Testis (tissue), 3 donors: ENCODE measurements around the gene KY. TPM values are rescaled to one million over a fixed set of nuclear protein-coding genes. Genes with fewer than 3 reads are reported as not detected.

Experiments
- DNase-seq: peaks from one replicate; pipeline ENCODE4 v3.0.0-alpha.2; 2019
- H3K27ac ChIP-seq, 2 donors: fragments of 200-600 bp; sonication (generic); one replicate each; pipeline ENCODE4 v1.5.1; 2019
- H3K27me3 ChIP-seq: fragments of 200-600 bp; sonication (generic); one replicate; pipeline ENCODE4 v1.5.1; 2019
- H3K36me3 ChIP-seq: fragments of 200-600 bp; sonication (generic); one replicate; pipeline ENCODE4 v1.5.1; 2017; ENCODE audit warnings: low read depth; ENCODE audit errors: missing control alignments
- H3K4me1 ChIP-seq: fragments of 200-600 bp; sonication (generic); one replicate; pipeline ENCODE4 v1.5.1; 2019
- H3K4me3 ChIP-seq, 2 donors: fragments of 200-600 bp; sonication (generic); one replicate each; pipeline ENCODE4 v1.5.1; 2017 to 2019
- H3K9me3 ChIP-seq: fragments of 200-600 bp; sonication (generic); one replicate; pipeline ENCODE4 v1.5.1; 2017
- CTCF ChIP-seq, 3 experiments: fragments of 450-650 bp in 2 of 3; fragments of 200-600 bp in 1 of 3; sonication (generic) in 1 of 3; IDR thresholded peaks; one replicate each; pipeline ENCODE4 v1.5.1; 2016 to 2019; ENCODE audit warnings: antibody characterized with exemption in 3 of 3, mild to moderate bottlenecking in 2 of 3, moderate library complexity in 1 of 3
- POLR2A ChIP-seq: fragments of 450-650 bp; IDR thresholded peaks from one replicate; pipeline ENCODE4 v1.6.1; 2017; ENCODE audit warnings: antibody characterized with exemption, mild to moderate bottlenecking, moderate library complexity
- WGBS, 2 donors: methylation state at CpG; one replicate each; pipeline ENCODE4 v1.1.5; 2018; 5-methylcytosine and 5-hydroxymethylcytosine counted together
- intact Hi-C: fragments of 100-400 bp; cut with DNase I; formaldehyde crosslinking; loops from one replicate; pipeline ENCODE4 v1.15.1; 2023; ENCODE audit warnings: low total_unique reads
- polyA plus RNA-seq: library from polyadenylated mRNA; stranded (reverse); fragments of 350-450 nt; fragmentation: Illumina TruSeq; extraction: RNeasy Lipid Tissue Mini Kit (QIAGEN cat#74804); gene quantifications from one replicate; pipeline ENCODE4 v1.2.3, GENCODE V29; 2014; ENCODE audit warnings: low read depth, low replicate concordance; ENCODE audit not compliant: insufficient read depth
- total RNA-seq, 2 donors: library from RNA; depleted of rRNA; stranded (reverse); fragments of >200 nt; gene quantifications; one replicate each; pipeline ENCODE4 v1.2.3, GENCODE V29; 2016

KY gene
- total and polyA plus RNA-seq, 3 donors from 2014 or later = 0.37 to 2.4 (median 0.71) TPM

- TF ChIP-seq CTCF (IDR thresholded peaks at IDR 0.05) (no peak), POLR2A (no peak)
- intact Hi-C loops = no loop called here
- DNase-seq = no peak
- Histone ChIP-seq H3K27ac (no peak overlapping the region), H3K4me1 (no peaks in the 10 kb centered on the region), H3K4me3 (no peak overlapping the region), H3K36me3 (no peaks in the 10 kb centered on the region), H3K27me3 (no peaks in the 10 kb centered on the region), H3K9me3 (no peaks in the 10 kb centered on the region)
- 83 to 92% methylated on average over 3 of the region's 3 CpGs for WGBS, 2 donors
Measured at GRCh38 chr3:134675726-134676256, 25.0 kb upstream of the KY start.

GRCh38 chr3:134672571-134672970 lies 21.7 kb upstream of the KY start:
- TF ChIP-seq CTCF (IDR thresholded peaks at IDR 0.05) (no peak), POLR2A (no peak)
- Histone ChIP-seq H3K36me3 (no peaks in the 10 kb centered on the region), H3K27me3 (no peaks in the 10 kb centered on the region), H3K27ac (no peak overlapping the region), H3K9me3 (no peaks in the 10 kb centered on the region), H3K4me3 (no peak overlapping the region), H3K4me1 (no peaks in the 10 kb centered on the region)
- intact Hi-C loops = no loop called here
- WGBS, 2 donors = 91 to 94% methylated on average over 5 of the region's 5 CpGs
- no peak for DNase-seq

GRCh38 chr3:134667956-134668355 lies 17.1 kb upstream of the KY start:
- no peaks in the 10 kb centered on the region for H3K27me3 ChIP-seq
- TF ChIP-seq CTCF (IDR thresholded peaks at IDR 0.05) = no peak
- no peak for TF ChIP-seq POLR2A
- H3K9me3 ChIP-seq = no peaks in the 10 kb centered on the region
- no peak for DNase-seq
- H3K27ac ChIP-seq = no peak overlapping the region
- H3K4me3 ChIP-seq = no peak overlapping the region
- WGBS, 2 donors = 58% methylated on average over 3 of the region's 3 CpGs
- intact Hi-C loops = no loop called here
- H3K4me1 ChIP-seq = no peaks in the 10 kb centered on the region
- no peaks in the 10 kb centered on the region for H3K36me3 ChIP-seq

GRCh38 chr3:134667406-134667805 lies 16.6 kb upstream of the KY start:
- Histone ChIP-seq H3K36me3 (no peaks in the 10 kb centered on the region), H3K4me3 (no peak overlapping the region), H3K27ac (no peak overlapping the region), H3K4me1 (no peaks in the 10 kb centered on the region), H3K9me3 (no peaks in the 10 kb centered on the region), H3K27me3 (no peaks in the 10 kb centered on the region)
- TF ChIP-seq CTCF (IDR thresholded peaks at IDR 0.05) = no peak
- no peak for TF ChIP-seq POLR2A
- WGBS, 2 donors = 91 to 92% methylated on average over 2 to 3 of the region's 3 CpGs
- DNase-seq = no peak
- intact Hi-C loops = no loop called here

GRCh38 chr3:134666885-134667284 lies 16.1 kb upstream of the KY start:
- Histone ChIP-seq H3K27me3 (no peaks in the 10 kb centered on the region), H3K27ac (no peak overlapping the region)

More at GRCh38 chr3:134666885-134667284, 16.1 kb upstream of the KY start:
- TF ChIP-seq POLR2A = no peak
- TF ChIP-seq CTCF (IDR thresholded peaks at IDR 0.05) = no peak
- 84 to 87% methylated on average over 9 of the region's 9 CpGs for WGBS, 2 donors
- Histone ChIP-seq H3K9me3 (no peaks in the 10 kb centered on the region), H3K36me3 (no peaks in the 10 kb centered on the region), H3K4me1 (no peaks in the 10 kb centered on the region), H3K4me3 (no peak overlapping the region)
- DNase-seq = no peak
- intact Hi-C loops = no loop called here
